Erythroblast (primary cell): ENCODE results near the gene TNFSF9.

ENCODE experiments used
- DNase-seq, 2 experiments: peaks; one replicate each; lab custom pipeline; 2025; lab: John Stamatoyannopoulos, UW
- GATA1 ChIP-seq: IDR thresholded peaks from 2 replicates; pipeline ENCODE4 v1.6.1; 2011; ENCODE audit warnings: low read depth, mild to moderate bottlenecking, control low read depth, low read length, moderate library complexity
- POLR2A ChIP-seq: IDR thresholded peaks from 2 replicates; pipeline ENCODE4 v1.6.1; 2011; ENCODE audit warnings: mild to moderate bottlenecking, low read length

Gene TNFSF9, protein sequence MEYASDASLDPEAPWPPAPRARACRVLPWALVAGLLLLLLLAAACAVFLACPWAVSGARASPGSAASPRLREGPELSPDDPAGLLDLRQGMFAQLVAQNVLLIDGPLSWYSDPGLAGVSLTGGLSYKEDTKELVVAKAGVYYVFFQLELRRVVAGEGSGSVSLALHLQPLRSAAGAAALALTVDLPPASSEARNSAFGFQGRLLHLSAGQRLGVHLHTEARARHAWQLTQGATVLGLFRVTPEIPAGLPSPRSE

DNA sequence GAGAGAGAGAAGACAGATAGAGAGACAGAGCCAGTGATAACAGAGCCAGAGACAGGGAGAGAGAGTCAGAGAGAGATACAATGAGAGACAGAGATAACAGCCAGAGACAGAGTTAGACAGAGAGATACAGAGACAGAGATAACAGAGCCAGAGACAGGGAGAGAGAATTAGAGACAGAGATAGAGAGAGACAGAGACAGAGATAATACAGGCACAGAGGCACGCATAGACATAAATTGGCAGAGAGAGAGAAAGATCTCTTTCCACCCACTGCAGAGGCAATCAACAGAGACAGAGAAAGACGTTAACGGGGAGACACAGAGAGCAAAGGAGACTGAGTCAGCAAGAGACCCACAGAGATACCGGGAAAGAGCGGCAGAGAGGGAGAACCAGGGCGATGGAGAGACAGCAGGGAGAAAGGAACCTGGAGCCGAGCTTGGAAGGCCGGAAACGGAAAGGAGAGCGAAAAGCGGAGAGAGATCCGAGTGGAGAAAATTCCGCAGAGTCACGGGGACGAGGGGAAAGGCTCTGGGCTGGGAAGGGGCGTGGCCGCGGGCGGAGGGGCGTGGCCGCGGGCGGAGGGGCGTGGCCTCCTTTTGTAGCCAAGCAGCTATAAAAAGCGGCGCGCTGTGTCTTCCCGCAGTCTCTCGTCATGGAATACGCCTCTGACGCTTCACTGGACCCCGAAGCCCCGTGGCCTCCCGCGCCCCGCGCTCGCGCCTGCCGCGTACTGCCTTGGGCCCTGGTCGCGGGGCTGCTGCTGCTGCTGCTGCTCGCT lies at the start of gene TNFSF9:
Gene TNFSF9 (plus strand): TSS at position 641 of the 777 bp plus-strand sequence. CDS start 11 bp downstream, at position 652.
- TF ChIP-seq POLR2A (peak; percentile 96), GATA1 (no peak)
- DNase-seq, result peak; percentile 88 to 93

DNA sequence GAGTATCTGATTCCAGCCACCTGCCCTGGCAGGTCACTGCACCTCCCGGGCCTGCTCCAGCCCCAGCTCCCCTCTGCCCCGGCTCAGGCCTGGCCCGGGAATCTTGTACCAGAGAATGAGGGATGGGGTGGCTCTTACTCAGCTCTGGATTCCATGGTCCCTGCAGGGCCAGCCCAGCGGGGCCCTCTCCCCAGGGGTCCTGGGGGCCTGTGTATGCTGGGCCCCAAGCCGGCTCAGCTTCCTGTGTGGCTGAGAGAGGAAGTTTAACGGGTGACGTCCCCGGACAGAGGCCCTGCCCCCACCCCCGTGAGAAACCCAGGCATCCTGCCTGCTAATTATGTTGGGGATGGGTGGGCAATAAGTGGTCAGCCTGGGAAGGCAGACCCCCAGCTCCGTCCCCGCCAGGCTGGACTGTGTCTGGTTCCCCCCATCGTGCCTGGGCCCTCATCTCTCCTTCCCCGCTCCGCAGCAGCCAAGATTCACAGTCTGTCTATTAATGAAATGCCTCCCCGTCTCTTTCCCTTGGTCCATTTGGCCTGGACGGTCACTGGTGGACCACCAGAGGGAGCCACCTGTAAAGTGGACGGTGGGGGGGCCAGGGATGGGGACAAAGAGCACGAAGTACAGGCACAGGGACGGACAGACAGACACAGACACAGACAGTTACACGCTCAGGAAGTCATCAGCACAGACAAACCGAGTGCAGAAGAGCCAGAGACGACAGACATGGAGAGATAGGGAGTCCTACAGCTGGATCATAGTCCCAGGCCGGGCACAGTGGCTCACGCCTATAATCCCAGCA lies 49.1 kb upstream of the TNFSF9 start, which contains the start of gene DENND1C:
Gene DENND1C (minus strand): TSS at position 247 of the 802 bp plus-strand sequence. CDS start 92 bp downstream, at position 155.
- TF ChIP-seq POLR2A (no peak), GATA1 (no peak)

DNA sequence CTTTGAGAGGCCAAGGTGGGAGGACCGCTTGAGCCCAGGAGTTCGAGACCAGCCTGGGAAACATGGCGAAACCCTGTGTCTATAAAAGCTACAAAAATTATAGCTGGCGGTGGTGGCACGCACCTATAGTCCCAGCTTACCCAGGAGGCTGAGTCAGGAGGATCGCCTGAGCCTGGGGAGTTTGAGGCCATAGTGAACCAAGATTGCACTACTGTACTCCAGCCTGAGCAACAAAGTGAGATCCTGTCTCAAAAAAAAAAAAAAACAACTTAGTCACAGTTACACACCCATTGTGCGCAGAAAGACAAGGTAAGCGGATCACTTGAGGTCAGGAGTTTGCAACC lies 48.5 kb upstream of the TNFSF9 start:
- no peak for DNase-seq
- TF ChIP-seq POLR2A (no peak), GATA1 (no peak)

More for the DNA sequence above, 49.1 kb upstream of the TNFSF9 start, which contains the start of gene DENND1C:
- DNase-seq, result no peak

DNA sequence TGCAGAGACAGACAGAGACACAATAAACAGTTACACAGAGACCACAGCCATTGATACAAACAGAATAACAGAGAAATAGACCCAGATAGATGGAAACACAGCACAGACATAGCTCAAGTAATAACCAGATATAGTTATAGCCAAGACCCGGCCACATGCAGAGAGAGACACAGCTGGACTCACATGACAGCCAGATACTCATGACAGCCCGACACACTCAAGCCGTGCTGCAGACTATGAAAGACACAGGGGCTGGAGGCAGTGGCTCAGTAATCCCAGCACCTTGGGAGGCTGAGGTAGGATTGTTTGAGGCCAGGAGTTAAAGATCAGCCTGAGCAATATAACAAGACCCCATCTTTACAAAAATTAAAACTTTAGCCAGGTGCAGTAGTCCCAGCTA lies 47.6 kb upstream of the TNFSF9 start:
- TF ChIP-seq POLR2A (no peak), GATA1 (no peak)
- DNase-seq, result no peak

DNA sequence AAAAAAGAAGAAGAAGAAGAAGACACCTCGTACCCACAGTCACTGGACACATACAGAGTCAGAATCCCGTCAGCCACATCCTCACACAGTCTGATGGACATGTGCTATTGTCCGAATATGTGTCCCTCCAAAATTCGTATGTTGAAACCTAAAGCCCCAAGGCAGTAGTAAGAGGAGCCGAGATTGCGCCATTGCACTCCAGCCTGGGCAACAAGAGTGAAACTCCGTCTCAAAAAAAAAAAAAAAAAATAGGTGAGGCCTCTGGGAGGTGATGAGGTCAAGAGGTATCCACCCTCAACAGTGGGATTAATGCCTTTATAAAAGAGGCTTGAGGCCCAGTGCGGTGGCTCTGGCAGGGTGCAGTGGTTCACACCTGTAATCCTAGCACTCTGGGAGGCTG lies 46.6 kb upstream of the TNFSF9 start:
- no peak for DNase-seq
- no peak for TF ChIP-seq GATA1
- TF ChIP-seq POLR2A, result no peak

DNA sequence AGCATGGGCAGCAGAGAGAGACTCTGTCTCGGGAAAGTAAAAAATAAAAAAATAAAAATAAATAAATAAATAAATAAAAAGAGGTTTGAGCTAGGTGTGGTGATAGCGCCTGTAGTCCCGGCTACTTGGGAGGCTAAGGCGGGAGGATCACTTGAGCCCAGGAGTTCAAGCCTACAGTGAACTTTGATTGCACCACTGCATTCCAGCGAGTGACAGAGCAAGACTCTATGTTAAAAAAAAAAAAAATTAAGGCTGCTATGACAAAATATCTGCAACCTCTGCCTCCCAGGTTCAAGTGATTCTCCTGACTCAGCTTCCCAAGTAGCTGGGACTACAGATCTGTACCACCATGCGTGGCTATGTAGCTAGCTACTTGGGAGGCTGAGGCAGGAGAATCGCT lies 46.0 kb upstream of the TNFSF9 start:
- TF ChIP-seq POLR2A, result no peak
- no peak for DNase-seq

DNA sequence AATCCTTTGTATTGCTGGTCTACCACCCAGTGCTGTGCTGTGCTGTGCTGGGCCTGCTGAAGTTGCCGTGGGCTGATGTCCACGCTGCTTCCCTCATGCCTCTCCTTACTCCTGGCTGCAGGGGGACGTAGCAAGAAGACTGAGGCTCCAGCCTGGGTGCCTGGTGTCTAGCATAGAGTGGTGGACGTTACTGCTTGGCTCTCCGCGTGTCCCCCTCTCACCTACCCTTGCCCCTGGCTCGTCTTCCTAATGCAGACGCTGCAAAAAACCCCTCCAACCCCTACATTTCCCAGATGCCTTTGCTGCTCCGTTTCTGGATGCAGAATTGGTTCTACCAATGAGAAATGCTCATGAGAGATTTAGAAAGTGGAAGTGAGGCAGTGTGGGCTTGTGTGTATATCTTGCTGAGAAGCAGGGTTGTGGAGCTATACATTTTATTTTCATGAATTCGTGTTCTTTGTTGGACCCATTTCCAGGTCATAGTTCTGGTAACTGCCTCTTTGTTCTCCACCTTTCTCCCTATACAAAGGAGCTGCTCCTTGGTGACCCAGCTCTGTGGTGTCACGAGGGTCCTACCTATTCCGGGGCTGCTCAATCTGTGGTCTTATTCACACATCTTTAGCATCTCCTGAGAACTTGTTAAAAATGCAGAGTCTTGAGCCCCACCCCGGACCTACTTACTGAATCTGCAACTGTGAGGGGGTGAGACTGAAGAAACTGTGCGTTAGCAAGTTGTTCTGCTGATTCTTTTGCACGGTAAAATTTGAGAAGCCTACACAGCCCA lies 41.4 kb upstream of the TNFSF9 start:
- no peak for TF ChIP-seq GATA1
- TF ChIP-seq POLR2A, result no peak
- DNase-seq, result no peak

DNA sequence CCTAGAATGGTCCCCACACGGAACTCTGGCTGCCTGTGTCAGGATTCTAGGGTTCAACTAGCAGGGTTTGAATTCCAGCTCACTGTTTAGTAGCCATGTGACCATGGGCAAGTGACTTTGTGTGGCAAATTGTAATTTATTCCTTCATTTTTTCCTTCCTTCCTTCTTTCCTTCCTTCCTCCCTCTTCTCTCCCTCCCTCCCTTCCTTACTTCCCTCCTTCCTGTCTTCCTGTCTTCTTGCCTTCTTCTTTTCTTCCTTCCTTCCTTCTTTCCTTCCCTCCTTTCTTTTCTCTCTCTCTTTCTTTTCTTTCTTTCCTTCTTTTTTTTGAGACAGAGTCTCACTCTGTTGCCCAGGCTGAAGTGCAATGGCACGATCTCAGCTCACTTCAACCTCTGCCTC lies 40.7 kb upstream of the TNFSF9 start:
- TF ChIP-seq GATA1, result no peak
- no peak for TF ChIP-seq POLR2A
- no peak for DNase-seq

DNA sequence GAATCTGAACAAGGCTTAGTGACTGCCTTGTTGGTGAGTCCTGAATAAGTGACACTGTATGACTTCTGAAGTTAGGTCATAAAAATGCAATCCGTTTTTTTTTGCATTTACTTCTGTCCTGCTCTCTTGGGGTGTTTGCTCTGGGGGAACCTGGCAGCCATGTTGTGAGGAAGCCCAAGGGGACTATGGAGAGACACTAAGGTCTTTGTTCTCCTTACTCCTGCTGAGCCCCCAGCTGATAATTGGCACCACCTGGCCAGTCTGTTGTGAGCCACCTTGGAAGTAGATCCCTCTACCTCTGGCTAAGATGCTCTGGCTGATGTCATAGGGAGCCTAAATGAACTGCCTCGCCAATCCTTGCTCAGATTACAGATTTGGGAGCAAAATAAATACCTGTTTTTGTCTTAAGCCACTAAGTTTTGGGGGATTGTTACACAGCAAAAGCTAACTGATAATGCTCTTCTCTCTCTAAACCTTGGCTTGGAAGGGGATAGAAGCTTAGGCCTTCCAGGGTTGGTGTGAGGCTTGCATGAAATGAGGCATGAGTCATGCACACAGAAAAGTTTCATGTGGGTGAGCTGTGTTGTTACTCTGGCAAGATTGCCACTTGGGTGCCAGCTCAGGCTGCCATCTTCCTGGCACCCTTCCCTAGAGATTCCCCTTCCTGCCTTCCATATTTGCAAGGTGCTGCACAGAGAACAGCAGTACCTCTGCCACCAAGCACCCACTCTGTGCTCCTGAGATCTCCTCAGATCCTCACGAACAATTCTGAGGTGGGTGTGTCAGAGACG lies 38.8 kb upstream of the TNFSF9 start:
- TF ChIP-seq GATA1, result no peak
- no peak for TF ChIP-seq POLR2A
- DNase-seq, result no peak

DNA sequence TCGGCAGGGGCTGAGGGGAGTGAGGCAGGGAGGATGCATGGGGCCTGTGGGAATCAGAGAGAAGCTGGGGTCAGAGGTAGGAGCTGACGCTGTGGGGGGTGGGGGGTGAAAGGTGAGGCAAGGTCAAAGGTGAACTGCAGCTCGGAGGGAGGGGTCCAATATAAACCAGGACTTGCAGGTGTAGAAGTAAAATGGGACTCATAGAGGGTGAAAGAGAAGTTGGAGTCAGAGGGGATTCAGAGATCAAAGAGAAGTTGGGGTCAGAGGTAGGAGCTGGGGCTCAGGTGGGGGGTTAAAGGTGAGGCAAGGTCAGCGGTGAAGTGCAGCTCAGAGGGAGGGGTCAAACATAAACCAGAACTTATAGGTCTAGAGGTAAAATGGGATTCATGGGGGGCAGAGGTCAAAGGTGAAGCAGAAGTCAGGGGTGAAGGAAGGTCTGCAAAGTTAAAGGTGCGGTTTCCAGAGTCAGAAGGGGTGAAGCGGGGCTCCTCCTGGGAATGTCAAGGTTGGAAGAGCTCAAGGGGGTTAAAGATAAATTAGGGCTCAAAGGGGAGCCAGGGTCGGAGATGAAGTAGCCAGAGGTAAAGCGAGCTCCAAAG lies 36.3 kb upstream of the TNFSF9 start:
- DNase-seq, result no peak
- TF ChIP-seq GATA1 (no peak), POLR2A (no peak)

DNA sequence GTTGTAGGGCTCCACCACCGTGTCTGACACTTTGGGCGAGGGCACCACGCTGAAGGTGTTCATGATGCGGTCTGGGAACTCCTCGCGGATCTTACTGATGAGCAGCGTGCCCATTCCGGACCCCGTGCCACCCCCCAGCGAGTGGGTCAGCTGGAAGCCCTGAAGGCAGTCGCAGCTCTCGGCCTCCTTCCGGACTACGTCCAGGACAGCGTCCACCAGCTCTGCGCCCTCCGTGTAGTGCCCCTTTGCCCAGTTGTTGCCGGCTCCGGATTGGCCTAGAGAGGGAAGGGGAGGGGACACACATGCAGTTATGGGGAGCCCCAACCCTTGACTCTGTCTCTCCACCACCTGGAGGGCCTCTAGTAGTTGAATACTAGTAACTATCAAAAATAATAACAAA lies 34.9 kb upstream of the TNFSF9 start:
- TF ChIP-seq POLR2A, result no peak
- no peak for TF ChIP-seq GATA1
- DNase-seq, result no peak

DNA sequence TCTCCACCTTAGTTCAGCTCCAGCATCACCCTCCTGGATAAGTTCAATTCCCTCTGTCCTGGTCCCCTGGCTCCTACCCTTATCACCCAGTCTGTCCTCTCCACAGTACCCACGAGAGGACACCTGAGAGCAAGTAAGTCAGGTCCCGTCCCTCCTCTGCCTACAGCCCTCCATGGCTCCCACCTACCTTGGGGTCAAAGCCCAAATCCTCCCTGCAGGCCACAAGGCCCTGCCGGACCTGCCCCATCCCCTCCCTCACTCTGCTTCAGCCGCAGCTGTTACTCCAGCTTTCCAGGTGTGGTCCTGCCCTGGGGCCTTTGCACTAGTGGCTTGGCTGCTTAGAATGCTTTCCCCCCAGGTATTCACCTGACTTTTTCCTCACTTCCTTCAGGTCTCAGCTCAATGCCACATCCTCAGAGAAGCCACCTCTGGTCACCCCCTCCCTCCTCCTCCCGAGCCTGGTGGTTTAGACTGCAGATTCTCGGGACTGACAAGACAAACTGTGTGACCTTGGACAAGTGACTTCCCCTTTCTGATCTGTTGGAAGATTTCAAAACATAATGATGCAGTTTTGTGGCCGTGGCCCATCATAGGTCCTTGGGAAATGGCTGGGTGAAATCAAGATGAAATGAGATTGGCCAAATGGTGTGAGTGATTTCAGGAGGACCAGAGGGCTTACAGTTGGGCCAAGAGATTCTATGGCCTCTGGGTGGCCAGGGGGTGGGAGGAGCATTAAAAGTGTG lies 32.4 kb upstream of the TNFSF9 start:
- TF ChIP-seq POLR2A, result no peak
- no peak for TF ChIP-seq GATA1
- no peak for DNase-seq
